ENCODE results near the gene NSMF.
A peak's percentile ranks its signal among the peaks of the same experiment; 100 is the strongest.

The NSMF gene

DNA sequence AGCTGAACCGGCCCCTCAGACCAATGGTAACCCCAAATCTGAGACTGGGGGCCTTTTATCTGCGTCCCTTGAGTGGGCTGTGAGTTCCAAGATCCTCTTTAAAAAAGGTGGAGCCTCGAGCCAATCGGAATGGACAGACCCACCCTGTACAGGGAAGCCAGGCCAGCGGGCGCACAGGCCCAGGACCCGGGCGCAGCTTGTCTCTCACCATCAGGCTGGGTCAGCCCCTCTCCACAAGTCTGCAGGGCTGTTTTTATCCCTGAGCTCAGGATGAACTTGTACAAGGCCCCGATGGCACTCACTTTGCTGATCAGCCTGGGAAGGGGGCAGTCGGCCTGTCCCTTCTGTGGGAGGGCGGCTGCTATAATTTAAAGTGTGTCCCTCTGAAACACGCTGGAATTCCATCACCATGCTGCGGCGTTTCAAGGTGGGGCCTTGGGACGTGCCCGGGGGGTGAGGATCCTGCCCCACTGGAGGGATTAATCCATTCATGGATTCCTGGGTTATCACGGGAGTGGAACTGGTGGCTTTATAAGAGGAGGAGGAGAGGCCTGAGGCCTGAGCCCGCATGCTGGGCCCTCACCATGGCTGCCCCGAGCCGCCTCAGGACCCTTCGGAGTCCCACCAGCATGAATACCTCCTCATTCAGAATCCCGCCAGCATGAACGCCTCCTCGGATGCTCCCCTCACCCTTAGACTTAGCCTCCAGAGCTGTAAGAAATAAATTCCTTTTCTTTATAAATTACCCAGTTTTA is 50.3 kb downstream of the NSMF start:
- no peak for DNase-seq

DNA sequence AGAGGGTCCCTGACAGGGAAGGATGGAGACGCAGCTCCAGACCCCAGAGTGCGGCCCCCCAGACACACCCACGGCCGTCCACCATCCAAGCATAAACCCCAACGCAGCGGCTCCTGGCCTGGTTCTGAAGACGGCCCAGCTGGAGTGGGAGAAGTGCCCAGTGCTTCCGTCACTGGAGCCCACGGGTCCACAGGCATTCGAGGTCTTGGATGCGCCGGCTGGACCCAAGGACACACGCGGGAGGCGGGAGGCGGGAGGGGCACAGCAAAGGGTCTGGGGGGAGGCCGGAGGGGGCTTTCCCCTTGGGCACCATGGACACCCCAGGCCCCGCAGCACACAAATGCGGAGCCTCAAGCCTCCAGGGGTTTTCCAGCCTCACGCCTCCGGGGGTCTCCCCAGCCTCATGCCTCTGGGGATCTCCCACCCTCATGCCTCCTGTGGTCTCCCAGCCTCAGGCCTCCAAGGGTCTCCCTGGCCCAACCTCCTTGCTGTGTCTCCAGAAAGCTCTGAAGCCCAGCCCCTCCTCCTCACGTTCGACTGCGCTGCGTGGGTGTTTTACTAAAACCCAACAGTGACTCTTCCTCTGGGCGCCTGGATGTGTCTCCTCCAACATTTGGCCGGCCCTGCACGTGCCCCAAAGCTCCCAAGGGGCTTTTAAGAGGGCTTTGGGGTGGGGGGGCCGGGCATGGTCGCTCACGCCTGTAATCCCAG is 51.4 kb downstream of the NSMF start:
- DNase-seq, result no peak

DNA sequence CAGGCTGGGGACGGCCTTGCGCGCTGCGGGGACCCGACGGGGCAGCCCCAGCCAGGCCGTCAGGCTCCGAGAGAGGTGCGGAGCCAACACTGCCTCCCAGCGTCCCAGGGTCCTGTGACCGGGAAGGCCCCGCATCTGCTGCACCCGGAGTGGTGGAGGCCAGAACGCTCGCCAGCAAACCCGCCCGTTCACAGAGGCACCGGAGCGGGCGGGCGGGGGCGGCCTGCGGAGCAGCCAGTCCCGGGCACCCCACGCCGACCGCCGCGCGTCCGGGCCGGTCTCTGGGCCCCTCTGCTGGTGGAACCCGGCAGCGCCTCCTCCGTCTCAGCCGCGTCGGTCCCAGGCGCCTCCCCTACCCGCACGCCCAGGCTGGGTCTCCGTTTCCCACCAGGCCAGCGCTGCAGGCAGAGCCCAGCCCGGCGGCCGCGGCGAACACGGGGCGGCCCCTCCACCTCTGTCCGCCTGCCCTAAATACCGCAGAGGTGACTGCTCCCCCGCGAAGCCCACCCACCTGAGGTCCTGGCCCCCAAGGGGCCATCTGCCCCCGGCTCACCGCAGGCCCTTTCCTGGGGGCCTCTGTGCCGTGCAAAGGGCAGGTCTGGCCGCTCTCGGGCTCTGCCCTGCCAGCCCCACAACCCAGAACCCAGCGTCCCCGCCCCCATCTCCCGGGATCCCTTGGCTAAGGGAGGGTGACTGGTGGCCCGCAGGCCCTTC is 52.1 kb downstream of the NSMF start:
- peak; percentile 63 for DNase-seq

DNA sequence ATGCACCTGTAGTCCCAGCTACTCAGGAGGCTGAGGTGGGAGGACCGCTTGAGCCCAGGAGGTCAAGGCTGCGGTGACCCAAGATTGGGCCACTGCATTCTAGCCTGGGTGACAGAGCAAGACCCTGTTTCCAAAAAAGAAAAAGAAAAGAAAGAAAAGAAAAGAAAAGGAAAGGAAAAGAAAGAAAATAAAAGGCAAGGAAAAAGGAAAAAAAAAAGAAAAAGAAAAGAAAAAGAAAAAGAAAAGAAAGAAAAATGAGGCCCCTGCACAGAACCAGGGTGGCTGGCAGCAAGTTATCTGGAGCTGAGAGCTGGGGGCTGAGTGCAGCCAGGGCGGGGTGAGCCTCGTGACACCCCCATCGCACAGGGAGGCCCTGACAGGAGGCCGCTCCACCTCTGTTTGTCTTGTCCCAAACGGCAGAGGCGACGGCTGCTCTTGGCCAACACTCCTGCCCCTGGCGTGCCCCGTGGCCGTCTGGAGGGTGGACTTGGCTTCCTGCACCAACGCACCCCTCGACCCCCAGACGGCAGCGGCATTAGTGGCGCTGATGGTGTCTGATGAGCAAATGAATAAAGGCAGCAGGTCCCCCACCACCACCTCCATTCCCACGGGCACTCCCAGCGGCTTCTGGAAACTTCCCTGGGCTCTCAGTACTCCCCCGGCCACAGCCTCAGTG is 52.9 kb downstream of the NSMF start:
- no peak for DNase-seq

DNA sequence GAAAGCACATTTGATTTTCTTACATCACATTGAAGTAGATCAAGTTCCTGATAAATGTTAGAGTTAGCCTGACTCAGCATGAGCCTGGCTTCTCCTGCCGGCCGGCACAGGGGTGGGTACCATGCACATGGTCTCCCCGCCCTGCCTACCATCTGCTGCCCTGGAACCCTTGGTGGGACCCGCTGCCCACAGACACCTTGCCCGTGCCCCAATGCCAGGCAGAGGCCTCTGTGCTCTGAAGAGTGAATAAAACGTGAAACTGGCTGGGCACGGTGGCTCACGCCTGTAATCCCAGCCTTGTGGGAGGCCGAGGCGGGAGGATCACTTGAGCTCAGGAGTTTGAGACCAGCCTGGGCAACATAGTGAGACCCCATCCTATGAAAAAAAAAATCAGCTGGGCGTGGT is 53.5 kb downstream of the NSMF start:
- no peak for DNase-seq

DNA sequence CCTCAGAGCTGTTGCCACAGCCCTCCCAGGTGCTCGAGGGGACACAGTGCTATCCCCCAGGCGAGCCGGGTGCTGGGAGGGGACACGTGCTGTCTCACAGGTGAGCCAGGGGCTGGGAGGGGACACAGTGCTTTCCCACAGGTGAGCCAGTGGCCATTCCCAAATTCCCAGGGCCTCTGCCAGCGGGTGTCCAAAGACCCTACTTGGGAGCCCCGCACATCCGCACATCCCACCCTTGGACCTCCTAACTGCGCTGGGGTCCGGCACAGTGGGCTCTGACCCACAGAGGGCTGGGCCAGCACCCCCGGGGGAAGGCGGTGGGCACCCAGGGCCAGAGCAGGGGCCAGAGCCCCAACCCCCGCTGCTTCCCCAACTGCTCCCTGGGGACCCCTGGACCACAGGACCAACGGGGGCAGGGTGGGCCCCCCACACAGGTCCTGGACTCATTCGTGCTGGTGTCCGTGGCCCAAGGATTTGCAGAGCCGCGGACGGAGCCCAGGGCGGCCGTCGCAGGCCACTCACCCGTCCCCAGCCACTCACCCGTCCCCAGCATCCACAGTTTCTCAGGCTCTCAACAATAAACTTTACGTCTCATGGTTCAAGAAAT is 54.1 kb downstream of the NSMF start:
- DNase-seq, result no peak

DNA sequence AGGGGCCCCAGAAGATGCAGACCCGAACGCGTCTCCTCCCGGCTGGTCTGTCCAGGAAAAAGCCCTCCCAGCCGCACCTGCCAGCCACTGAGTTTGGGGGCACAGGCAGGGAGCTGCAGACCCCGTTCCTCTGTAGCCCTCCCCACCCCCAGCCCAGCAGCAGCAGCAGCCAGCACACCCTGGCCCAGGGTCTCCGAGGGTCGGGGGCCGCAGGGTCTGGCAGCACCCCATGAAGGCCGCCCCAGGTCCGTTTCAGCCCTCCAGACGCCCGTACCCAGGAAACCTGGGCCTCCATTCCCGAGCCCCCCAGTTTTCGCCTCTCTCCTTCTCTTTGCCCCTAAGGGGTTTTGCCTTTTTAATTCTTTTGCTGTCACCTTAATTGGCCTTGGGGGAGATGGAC is 55.9 kb downstream of the NSMF start:
- no peak for DNase-seq

DNA sequence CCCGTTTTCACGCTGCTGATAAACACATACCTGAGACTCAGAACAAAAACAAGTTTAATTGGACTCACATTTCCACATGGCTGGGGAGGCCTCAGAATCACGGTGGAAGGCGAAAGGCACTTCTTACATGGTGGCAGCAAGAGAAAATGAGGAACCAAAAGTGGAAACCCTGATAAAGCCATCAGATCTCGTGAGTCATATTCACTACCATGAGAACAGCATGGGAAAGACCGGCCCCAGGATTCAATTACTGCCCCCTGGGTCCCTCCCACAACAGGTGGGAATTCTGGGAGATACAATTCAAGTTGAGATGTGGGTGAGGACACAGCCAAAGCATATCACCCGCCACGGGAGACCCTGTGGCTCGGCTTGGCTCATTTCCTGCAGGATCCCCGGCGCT is 56.4 kb downstream of the NSMF start:
- no peak for DNase-seq

DNA sequence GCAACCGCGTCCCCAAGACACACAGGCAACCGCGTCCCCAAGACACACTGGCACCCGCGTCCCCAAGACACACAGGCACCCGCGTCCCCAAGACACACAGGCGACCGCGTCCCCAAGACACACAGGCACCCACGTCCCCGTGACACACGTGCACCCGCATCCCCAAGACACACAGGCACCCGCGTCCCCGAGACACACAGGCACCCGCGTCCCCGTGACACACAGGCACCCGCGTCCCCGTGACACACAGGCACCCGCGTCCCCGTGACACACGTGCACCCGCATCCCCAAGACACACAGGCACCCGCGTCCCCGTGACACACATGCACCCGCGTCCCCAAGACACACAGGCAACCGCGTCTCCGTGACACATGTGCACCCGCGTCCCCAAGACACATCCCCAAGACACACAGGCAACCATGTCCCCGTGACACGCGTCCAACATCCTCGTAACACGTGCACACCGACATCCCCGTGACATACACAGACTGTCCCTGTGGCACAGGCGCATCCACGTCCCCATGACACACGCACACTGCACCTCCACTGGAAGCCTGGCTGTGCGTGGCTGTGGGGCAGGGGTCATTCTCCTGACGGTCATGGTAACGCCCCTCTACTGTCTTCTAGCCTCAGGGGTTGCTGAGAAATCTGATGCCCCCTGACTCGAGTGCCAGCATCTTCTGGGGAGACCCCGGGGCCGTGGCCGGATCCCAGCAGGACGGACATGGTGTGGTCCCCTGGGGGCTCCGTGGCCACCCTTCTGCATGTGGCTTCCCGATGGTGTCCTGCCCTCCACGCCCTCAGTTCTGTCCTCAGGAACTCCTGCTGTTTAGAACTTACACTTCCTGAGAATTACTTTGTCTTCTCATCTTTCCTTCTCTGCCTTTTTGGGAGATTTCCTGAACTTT is 60.3 kb downstream of the NSMF start:
- DNase-seq, result no peak

DNA sequence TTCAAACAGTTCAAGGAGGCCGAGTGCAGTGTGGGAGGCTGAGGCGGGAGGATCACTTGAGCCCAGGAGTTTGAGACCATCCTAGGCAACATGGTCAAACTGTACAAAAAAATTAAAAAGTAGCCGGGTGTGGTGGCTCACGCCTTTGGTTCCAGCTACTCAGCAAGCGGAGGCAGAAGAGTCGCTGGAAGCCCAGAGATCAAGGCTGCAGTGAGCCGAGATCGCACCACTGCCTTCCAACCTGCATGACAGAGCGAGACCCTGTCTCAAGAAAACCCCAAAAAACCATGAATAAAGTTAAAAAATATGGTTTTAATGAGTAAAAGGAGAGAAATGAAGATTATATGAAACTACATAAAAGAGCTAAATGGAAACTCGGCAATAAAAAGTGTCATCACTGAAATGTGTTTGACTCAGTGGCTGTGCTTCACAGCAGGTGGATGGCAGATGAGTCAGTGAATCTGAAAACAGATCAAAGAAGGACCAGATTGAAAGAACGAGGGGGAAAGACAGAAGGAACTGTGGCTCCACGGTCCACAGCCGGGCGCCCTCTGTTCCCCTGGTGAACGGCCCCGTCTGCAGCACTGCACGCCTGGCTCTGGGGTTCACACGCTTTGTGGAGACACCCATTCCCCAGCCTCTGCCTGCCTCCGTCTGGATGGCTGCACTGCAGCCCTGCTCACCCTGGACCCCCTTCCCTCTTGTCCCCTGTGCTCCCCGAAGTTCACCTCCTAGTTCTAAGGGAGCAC is 61.3 kb downstream of the NSMF start:
- peak; percentile 50 for DNase-seq

All from activated naive CD4-positive, alpha-beta T cell treated with Interleukin-2 at 50 U/mL for 16 hours (primary cell).